GM13976 (cell line): Measurements from ENCODE around the gene TCP11.

Experiments
- DNase-seq: peaks from one replicate; pipeline ENCODE4 v3.0.0; 2012; ENCODE audit warnings: low spot score
- CTCF ChIP-seq: IDR thresholded peaks from 2 replicates; pipeline ENCODE4 v1.5.1; 2012; ENCODE audit warnings: borderline replicate concordance, mild to moderate bottlenecking; ENCODE audit not compliant: insufficient read depth; ENCODE audit errors: extremely low read depth, missing control alignments, control extremely low read depth
- in situ Hi-C: fragments of 300-500 bp; cut with MboI; formaldehyde crosslinking; loops from one replicate; pipeline ENCODE4 v1.12.0; 2022; ENCODE audit warnings: low sequenced_read_pairs, mixed read lengths, inconsistent platforms; ENCODE audit not compliant: unreplicated experiment

Gene TCP11

GRCh38 chr6:35072698-35073055, 68.5 kb downstream of the TCP11 start:
- in situ Hi-C loops, result no loop called here
- no peak for TF ChIP-seq CTCF
- no peak for DNase-seq

GRCh38 chr6:35072051-35072697, 69.0 kb downstream of the TCP11 start:
- no peak for TF ChIP-seq CTCF
- in situ Hi-C loops, result no loop called here
- no peak for DNase-seq

GRCh38 chr6:35071347-35071994, 69.7 kb downstream of the TCP11 start:
- no peak for DNase-seq
- in situ Hi-C loops, result no loop called here
- no peak for TF ChIP-seq CTCF

GRCh38 chr6:35070111-35070510, 71.0 kb downstream of the TCP11 start:
- in situ Hi-C loops, result no loop called here
- DNase-seq, result no peak
- TF ChIP-seq CTCF, result no peak

- in situ Hi-C loops, result no loop called here
- no peak for DNase-seq
- no peak for TF ChIP-seq CTCF
Observed at GRCh38 chr6:35069262-35069661, 71.9 kb downstream of the TCP11 start.

GRCh38 chr6:35068644-35069043, 72.5 kb downstream of the TCP11 start:
- in situ Hi-C loops, result no loop called here
- no peak for DNase-seq
- no peak for TF ChIP-seq CTCF
